ENCODE measurements around the gene COMT.

Gene COMT

DNA sequence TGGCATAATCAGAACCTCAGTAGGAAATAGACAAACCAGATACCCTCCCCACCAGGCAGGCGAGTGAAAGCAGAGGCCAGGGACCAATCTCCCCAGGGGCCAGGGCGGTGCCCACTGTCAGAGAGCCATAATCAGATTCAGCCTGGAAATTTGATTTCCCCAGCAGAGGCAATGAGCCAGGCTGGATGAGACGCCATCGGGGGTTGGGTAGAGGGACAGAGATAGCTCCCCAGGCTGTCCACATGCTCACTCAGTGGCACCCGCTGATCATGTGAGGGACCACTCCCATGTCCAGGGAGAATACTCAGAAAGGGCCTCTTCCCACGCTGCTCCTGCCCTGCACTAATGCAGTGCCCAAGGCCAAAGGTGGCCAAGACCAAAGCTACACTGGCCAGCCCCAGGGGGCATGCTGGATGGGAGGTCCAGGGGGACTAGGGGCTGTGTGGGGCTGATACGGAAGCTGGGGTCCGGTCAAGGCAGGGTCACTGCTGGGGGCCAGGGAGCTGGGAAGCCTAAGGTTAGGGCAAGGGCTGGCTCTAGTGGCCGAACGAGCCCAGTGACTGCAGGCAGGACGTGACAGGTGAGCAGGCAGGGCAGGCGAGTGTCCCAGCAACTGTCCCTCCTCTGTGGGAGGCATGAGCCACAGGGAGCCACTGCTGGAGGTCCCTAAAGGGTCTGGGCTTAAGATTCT, 55.3 kb downstream of the COMT start:
- no peak for DNase-seq (ENCODE audit: low read depth)

DNA sequence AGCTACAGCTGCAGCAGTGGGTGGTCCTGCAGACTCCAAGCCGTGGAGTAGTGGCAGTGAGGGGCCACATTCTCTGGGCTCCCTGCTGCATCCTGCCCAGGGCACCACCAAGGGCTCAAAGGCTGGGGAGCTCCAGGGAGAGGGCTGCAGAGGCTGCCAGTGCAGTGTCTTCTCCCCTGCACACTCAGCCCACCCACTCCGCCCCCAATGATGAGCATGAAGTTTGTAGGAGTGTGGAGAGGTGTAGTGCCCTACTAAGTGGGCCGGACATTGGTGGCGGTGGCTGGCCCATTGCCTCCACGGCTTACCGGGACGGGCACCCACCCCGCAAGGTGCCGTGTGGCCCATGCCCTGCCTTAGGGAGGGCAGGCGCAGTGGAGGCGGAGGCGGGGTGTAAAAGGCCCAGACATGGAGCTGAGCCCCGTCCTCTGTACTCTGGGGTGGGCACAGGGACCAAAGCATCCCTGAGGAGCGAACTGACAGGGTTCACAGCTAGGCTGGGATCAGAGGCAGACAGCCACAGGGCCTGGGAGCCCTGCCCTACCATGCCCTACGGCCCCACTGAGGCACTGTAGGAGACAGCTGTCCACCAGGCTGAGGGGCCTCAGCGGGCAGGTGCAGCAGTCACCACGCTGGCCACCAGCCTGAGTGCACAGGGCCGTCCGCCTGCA, 56.1 kb downstream of the COMT start:
- DNase-seq (ENCODE audit: low read depth): no peak

DNA sequence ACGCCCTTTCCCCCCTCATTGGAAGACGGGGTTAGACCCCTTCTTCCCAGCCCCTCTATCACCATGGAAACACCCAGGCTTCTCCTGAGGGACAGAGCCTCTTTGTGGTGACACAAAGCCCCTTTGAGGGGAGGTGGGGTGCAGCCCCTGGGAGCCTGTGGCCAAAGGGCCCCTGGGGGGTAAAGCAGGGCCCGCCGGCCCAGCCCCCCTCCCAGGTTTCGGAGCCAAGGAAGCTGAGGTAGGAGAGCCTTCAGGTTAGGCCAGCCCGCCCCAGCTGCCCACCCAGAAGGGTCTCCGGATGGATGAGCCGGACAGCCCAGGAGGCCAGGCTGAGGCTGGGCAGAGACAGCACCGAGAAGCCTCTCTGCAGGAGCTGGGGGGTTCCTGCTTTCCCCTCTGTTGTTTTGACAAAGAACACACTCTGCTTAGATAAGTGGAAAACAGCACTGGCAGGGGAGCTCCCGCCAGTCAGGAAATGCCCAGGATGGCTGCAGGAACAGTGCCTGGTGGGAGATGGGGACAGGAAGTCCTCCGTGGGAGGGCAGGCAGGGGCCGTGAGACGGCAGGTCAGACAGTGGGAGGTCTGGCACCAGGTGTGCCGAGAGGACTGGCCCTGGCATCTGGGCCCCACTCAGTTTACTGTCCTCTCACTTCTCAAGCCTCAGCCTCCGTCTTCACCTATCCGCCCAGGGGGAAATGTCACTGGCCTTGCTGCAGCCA, 56.8 kb downstream of the COMT start:
- DNase-seq (ENCODE audit: low read depth): no peak

DNA sequence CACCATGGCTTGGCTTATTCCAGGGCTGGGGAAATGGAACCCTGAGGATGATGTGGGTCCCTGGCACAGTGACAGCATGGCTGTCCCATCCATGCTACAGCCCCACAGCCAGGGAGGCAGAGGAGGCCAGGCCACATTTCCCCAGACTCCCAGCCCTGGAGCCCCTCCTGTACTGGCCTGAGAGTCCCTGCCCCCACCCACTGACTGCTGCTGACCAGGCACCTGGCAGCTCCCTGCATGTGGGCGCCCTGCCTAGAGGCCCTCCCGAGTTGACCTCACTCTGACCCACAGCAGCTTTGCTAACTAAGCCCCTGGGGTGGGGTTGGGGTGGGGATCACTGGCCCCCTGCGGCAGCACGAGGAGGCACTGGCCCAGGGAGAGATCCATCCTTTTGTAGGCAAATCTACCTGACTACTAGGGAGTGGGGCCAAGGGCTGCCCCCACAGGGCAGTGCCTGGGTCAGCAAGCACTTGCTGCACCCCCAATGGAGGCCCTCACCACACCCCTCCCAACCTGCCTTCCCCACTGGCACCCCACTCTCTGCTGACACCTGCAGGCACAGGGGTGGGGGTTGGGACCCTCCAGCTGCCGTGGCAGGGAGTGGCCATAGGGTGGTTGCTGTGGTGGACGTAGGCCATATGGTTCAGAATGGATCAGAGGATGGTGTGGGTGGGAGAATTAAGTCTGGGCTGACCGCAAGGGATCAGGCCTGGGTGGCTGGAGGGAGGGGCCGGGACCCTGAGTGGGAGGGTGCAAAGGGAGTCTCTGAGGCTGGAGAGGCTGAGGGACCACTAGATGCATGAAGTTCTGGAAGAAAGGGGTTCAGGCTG, 57.6 kb downstream of the COMT start:
- no peak for DNase-seq (ENCODE audit: low read depth)

DNA sequence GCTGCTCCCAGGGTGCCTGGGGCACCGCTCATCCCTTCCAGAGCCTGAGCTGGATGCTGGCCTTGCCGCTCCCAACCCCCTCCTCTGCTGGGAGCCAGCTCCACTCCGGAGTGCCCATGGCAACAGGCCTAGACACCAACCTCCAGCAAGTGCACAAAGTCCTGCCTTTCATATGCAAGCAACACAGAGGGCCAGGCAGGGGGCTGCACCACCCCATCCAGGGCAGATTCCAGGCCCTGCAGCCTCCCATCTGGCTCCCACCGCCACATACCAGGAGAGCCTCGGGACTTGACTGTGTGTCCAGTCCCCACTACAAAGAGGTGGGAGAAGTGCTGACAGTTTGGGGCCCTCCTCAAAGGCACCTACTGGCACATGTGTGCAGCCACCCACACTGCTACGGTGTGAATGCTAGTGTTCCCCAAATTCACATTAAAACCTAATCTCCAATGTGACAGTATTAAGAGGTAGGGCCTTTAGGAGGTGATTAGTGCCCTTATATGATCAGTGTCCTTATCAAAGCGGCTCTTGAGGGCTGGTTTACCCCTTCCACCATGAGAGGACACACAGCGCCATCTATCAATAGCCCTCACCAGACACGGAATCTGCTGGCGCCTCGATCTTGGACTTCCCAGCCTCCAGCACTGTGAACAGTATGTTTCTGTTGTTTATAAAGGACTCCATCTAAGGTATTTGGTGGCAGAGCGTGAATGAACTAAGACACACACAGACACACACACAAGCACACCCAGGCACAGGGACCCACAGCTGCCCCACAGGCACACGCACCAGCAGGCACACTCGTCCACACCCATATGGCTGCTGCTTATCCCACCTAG, 58.9 kb downstream of the COMT start:
- no peak for DNase-seq (ENCODE audit: low read depth)

DNA sequence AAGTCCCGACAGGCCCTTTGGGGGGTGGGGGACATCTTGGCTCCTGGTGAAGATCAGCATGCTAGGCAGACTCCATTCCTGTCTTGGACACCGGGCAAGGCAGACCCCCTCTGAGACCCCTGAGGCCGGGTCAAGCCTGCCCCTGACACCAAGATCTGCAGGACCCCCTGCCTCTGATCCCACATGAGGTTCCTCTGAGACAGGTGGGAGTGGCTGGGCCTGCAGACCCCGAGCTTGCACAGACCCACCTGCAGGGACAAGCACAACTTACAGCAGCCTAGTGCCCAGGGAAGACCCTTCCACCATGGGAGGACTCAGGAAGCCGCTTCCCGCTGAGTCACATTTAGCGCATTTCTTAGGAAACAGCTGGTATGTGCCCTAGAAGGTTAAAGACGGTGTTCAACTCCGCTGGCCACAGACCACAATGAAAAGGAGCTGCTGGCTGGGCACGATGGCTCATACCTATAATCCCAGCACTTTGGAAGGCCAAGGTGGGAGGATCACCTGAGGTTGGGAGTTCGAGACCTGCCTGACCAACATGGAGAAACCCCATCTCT, 59.6 kb downstream of the COMT start:
- no peak for DNase-seq (ENCODE audit: low read depth)

DNA sequence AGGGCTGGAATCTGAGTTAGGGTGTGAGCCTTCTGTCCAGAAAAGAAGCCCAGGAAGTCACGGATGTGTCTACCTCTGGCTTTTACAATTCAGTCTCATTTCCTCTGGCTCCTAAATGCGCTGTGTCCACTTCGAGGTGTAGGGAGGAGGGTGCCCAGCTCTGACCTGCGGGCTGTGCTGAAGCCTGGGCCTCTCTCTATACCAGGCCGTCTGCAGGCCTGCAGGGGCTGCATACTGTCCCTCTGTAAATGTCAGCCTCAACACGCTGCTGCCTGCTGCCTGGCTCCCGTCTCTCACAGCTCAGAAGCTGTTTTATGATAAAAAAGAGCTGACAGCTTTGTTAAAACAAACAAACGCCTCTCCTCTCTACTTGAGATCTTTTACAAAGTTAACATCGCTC, 60.6 kb downstream of the COMT start:
- no peak for DNase-seq (ENCODE audit: low read depth)

DNA sequence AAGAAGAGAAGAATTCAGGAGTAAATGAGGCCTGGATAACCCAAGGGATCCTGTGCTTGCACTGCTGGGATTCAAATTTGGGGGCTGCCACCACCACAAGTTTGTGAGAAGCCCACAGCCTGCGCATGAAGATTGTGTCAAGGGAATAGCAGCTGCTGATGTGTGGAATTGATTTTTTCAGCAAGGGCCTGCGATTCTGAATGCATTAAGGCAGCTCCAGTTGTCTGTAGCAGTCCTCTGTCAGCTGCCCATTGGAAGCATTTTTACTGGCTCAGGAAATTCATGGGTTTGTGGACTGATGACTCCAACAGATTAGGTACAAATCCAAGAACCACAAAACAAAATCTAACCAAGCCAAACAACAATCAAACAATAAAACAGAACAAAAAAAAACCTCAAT, 61.1 kb downstream of the COMT start:
- DNase-seq (ENCODE audit: low read depth): no peak

DNA sequence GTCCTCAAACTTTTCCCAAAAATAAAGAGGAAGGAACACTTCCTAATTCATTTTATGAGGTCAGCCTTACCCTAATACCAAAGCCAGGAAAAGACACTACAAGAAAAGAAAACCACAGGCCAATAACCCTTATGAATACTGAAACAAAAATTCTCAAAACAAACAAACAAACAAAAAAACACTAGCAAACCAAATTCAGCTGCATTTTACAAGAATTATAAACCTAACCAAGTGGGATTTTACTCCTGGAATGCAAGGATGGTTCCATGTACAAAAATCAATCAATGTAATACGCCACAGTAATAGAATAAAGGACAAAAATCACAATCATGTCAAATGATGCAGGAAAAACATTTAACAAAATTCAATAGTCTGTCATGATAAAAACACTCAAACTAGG, 61.7 kb downstream of the COMT start:
- DNase-seq (ENCODE audit: low read depth): no peak

DNA sequence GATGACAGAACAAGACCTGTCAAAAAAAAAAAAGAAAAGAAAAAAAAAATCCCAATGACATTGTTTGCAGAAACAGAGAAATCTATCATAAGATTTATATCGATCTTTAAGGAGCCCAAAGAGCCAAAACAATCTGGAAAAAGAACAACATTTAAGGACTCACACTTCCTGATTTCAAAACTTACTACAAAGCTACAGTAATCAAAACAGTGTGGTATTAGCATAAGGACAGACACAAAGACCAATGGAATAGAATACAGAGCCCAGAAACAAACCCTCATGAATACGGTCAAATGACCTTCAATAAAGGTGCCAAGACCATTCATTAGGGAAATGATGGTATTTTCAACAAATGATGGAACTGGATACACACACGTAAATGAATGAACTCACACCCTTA, 62.9 kb downstream of the COMT start:
- no peak for DNase-seq (ENCODE audit: low read depth)

DNA sequence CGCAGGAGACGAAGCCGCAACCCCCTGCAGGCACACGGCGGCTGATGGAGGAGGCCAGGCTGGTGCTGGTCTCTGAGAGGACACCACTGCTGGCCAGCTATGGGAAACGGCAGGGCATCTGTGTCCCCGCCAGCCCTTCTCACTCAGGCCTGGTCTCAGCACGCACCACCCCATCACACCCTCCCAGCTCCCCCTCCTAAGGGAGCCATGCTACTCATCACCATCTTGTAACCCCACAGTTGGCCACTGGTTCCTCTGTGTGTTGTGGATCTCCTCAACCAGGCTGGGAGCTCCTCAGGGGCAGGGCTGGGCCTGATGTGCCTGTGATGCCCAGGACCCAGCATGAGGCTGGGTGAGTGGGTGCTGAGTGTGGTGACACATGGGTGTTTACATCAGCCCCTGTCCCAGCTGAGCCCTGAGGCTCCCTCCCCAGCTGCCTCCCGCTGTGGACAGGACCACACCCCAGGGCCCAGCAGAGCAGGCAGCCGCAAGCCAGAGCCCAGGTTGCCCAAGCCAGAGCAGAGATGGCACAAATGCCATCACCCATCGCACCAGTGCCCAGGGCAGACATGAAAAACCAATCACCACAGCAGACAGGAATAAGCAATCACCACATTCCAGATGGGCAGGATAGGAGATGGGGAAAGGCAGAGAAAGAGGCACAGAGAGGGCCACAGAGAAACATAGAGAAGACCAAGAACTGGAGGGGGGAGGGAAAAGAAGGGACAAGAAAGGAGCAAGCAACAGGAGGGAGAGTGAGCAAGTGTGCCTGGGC, 66.8 kb downstream of the COMT start:
- DNase-seq (ENCODE audit: low read depth): no peak

DNA sequence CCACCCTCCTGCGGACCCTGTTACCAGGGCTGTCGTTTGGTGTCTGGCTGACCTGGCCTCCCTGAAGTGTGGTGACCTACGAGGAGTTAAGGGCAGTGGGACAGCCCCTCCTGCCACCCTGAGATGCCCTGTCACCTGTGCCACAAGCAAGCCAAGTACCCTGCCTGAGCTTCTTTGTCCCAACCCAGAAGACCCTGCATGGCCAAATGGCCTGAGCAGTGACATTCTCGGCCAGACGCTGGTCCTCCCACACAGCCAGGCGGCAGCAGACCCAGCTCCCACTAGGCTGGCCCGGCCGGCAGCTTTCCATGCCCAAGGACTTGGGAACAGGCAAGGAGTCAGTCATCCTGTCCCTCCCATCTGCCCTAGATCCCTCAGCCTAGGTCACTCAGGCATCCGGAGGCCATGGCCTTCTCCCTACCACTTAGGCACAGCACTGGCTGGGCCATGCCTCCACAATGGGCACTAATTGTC, 67.5 kb downstream of the COMT start:
- no peak for DNase-seq (ENCODE audit: low read depth)

DNA sequence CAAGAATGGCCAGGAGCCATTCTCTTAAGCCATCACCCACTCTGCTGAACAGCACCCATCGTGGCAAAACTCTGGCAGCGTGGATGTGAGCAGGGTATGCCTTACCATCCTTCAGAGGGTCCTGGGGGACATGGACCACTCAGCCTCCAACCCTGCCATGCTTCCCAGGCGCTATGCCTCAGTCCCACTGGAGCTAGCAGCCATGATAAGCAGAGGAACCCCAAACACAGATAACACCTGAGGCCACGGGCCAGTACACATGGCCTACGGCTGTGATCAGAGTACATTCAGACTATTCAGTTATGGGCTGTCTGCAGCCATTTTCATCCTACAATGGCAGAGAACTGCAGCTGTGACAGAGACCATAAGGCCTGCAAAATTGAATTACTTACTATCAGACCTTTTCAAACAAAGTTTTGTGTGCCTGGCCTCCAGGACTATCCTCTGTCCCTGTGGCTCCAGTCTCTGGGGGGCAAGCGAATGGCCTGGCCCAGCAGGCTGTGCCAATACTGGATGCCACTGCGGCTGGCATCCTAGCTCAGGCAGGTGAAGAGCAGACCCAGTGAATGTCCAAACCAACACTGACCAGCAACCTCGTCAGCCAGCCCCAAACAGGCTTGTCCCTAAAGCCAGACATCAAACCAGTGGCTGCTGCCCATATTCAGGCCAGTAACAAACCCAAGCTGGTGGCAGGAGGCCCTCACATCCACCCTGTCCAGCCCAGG, 68.2 kb downstream of the COMT start:
- no peak for DNase-seq (ENCODE audit: low read depth)

DNA sequence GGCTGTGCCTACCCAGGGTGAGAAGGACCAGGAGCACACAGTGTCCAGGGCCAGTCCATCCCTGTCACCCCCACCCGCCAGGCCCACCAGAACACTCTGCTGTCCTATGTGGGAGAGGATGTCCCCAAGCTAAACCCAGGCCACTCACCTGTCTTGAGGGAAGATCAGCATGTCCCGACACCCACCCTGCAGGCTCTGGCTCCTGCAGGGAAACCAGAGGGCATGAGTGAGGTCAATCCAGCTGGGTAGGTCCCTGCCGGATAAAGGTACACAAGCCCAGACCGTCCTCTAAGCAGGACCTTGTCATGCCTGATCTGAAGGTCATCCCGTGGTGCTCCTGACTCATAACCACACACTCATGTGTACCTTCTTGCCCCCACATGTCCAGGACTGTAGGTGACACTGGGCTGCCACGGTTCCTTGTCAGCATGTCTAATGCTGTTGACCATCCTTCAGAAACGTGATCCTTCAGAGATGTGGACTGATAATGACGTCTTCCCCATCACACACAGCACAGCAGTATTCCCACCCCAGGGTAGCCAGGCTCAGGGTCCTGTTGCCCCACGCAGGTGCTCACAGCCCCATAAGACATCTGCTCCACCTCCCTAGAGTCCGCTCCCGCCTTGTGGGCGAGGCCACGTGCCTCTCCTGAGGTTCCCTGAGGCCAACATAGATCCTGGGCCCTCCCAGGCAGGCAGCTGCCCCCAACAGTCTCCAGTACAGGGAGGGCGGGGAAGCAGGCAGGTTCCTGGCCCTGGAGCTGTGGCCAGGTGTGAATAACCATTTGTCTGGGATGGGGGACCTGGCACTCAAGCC, 68.9 kb downstream of the COMT start:
- DNase-seq (ENCODE audit: low read depth): no peak

DNA sequence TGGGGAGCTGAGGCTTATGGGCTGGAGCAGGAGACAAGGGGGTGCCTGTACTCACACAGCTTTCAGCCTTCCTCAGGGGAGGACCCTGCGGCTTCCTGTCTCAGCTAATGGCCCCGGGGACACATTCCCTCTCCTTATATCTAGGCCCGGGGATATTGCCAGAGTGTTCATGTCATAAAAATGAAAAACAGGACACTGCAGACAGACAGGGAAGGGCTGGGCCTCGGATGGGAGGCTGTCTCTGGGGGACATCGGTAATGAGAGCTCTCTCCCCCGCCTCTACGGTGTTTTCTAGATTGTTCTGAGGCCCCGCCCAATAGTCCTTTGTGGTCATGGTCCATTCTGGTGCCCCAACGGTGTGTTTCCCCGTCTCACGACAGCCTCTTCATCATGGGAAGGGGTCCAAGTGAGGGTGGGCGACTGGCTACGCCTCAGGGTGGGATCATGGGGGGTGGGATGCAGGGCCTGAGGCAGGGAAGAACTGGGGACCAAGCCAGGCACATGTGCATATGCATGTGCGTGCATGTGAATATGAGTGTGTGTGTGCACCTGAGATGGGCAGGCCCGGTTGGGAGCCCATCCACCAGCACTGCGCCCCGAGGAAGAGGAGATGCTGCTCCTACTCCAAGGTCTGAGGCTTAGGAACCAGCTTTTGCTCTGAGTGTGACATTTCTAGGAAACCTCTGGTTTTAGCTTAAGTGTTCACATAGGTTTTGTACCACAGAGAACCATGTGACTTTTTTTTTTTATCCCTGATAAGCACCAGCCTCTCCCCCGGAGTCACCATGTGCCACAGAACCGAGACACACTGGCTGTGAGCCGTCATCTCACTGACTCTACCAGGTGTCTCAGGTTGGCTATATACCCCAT, 69.8 kb downstream of the COMT start:
- no peak for DNase-seq (ENCODE audit: low read depth)

DNA sequence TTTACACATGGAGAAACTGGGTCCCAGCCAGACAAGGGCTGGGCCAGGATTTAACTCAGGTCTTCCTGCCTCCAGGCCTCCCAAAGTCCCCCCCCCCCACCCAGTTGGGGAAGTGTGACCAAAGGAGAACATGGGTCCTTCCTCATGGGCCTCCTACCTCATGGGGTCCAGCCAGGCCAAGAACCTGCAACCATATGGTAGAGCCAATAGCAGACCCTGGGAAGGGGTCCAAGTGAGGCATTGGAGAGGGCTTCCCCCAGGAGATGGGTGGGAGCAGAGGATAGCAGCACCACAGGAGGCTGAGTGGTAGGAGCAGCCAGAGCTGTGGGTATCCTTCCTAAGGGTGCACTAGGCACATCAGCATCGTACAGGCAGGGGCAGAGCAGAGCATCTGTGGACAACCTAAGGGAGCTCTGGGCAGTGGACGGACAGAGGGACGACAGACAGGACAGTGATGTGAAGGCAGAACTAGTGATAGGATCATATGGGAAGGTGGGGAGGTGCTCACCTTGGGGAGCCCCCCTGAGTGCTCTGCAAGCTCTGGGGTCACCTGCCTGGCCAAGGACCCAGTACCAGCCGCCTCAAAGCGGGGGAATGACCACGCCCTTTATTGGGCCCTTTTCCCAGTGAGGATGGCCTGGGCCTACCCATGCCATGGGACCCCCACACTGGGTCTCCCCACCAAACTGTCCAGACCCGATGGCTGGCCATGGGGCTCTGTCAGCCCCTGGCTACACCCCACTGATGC, 70.6 kb downstream of the COMT start:
- no peak for DNase-seq (ENCODE audit: low read depth)

DNA sequence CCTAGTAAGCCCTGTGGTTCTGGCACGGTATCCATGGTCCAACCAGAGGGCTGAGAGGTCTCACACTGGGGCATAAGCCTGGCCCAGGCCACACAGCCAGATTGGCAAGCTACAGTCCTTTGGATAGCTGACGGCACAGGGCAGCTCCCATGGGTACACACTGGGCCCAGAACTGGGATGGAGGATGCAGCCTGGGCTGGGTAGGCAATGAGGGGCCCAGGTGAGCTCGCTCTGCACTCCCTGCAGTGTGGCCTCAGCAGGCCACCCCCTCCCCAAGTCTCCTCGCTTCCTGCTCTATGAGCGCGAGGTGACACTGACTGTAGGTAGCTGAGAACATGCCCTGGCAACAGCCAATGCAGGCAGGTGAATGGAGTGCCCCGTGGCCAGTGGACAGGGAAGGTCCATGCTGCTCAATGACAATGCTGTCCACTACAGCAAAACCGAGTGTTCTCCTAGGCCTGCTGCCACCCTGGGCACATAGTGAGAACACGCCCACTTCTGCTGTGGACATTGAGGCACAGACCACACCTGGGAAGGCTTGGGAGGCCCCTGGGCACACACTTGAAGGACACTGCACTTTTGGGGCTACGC, 71.3 kb downstream of the COMT start:
- DNase-seq (ENCODE audit: low read depth): no peak

Measured in stimulated activated CD4-positive, alpha-beta T cell treated with anti-CD3 and anti-CD28 coated beads, Interleukin-2, amount 100 ng/mL, for 4 hours (primary cell).